GM19193 (cell line): Measurements from ENCODE around the gene LRMDA.

ENCODE experiments used
- POLR2A ChIP-seq: IDR thresholded peaks from 4 replicates; pipeline ENCODE4 v1.6.1; 2011; ENCODE audit not compliant: insufficient read depth, insufficient read length; ENCODE audit errors: extremely low read depth

LRMDA gene

DNA sequence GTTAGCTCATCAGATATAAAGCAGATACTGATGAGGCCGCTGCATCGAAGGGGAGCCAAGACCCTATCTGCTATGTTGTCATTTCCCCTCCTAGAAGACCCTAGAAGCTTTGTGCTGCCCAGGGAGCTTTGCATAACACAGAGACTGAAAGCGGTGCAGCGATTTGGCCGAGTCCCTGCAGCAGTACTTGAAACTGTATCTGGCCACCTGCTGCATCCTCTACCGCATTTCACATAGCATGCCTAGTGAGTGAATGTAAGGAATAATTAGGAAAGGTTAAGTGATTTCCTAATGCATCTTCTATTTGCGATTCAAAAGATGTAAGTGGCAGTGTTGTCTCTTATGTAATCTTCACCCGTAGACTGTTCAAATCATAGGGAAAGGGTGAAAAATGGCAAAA lies 106.7 kb downstream of the LRMDA start:
- no peak for TF ChIP-seq POLR2A

DNA sequence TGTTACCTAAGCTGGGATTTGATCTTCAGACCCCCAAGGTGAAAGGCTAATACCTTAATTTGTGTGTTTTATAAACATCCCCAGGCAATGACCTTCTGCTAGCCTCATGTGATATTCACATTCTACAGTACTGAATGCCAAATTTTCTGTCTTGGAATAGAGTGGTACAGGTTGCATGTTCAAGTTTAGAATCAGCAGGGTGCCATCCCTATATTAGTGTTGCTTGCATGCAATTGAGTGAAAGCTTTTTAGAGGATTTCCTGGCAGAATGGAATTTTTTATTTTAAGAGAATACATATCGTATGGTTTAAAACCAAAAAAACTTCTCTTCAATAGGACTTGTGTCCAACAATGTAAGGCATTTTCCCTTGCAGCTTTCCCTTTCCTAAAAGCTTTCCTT lies 107.3 kb downstream of the LRMDA start:
- TF ChIP-seq POLR2A = no peak

DNA sequence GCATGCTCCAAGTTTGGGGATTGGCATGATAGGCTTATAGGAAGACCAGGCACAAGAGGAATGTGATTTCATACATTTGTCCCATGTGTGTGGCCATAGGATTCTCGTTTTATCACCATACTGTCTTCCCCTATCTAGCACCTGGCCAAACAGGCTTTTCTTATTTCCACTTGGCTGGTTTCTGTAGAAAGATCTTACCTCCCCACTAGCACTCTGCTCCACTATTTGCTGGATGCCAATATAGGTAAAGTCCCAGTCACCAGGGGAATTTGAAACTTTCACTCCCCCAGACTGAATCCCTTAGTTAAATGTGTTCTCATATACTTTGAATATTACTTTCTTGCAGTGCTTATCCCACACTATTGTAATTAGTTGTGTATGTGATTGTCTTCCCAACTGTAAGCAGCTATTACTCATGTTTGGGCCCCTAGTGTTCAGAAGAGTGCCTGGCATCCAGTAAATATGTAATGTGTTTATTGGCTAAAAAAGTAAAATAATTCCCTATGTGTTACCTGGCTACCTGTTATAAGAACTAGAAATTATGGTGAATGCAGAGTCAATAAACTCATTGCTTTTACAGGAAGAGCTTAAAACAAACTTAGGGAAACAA lies 109.0 kb downstream of the LRMDA start:
- TF ChIP-seq POLR2A = no peak

DNA sequence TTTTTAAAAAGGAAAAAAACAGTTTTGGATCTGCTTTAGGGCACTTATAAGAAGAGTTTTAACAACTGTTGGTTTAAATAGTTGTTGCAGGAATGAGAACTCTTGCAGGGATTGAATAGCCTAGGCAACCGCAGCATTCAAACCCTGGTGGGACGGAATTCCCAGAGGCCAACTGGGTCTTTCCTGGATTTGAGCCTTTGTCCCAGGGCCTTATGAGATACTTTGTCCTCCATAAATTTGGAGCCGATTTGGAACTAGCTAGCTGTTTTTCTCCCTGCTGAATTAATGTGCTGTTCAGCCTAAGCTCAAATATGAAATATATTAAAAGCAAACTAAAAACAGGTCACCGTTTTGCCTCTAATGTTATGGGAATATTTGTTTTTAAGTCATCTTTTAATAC lies 109.6 kb downstream of the LRMDA start:
- no peak for TF ChIP-seq POLR2A

DNA sequence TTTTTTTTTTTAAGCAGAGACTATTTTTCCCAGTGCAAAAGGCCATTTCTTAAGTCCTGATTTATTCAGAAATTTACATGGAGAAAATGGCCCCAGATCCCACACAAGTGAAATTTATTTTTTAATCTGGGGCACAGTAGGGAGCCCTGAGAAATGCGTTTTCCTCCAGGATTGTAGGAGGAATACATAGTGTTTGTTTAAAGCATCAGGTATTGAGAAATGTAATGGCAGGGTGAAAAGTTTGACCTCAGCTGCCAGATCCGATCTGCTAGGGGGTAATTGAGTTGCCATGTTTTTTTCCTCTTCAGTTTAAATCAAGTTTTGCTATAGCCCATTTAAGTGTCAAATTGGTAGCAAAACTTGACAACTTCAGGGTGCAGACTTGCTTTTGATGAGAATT lies 110.0 kb downstream of the LRMDA start:
- TF ChIP-seq POLR2A = no peak

DNA sequence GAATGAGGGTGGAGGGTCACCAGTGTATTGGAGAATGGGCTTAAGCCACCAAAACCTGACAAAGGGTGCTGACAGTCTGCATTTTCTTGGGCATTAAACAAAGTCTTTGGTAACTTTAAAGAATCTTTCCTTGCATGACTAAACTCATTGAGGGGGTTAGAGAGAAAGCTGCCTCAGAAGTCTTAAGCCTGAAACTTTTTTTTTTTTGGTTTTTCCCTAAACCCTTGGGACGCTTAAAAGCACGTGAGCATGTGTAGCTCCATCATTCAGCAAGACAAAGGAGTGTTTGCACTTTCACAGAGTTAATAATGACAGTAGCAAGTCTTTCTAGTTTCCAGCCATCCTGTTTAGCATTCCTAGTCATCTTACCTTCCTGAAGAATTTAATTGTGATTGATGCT lies 110.7 kb downstream of the LRMDA start:
- no peak for TF ChIP-seq POLR2A

DNA sequence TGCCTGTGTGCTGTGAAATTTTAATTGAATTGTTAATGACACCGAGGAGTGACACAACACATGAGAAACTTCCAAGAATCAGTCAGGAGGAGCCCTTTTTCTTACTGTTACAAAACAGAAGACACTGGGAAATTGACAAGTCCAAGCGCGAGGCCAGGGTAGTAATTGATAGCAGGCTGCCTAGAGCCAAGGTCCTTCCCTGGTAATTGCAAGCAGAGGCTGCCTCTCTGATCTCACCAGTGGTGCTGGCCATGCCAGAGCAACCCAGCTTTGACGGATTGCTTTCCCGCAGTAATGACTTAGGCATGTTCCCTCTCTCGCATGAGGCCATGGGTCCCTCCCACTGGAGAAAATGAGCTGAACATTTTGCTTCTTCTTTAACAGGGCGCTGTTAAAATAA lies 111.5 kb downstream of the LRMDA start:
- TF ChIP-seq POLR2A = no peak

DNA sequence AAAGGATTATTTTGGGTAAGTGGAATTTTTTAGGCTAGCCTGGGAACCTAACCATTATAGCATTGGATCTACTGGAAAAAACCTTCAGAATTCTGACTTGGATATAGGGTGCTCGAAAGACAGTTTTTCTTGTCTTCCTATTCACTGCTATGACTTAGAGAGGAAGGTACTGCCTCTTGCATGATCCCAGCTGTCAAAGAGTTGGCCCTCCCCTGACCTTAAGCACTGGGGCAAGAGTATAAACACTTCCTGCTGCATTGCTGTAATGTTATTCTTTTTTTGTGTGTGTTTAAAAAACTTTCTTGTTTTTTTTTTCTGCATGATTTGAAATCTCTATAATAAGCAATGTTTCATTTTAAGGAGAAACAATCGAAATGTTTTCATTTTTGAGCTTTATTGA lies 113.0 kb downstream of the LRMDA start:
- no peak for TF ChIP-seq POLR2A

DNA sequence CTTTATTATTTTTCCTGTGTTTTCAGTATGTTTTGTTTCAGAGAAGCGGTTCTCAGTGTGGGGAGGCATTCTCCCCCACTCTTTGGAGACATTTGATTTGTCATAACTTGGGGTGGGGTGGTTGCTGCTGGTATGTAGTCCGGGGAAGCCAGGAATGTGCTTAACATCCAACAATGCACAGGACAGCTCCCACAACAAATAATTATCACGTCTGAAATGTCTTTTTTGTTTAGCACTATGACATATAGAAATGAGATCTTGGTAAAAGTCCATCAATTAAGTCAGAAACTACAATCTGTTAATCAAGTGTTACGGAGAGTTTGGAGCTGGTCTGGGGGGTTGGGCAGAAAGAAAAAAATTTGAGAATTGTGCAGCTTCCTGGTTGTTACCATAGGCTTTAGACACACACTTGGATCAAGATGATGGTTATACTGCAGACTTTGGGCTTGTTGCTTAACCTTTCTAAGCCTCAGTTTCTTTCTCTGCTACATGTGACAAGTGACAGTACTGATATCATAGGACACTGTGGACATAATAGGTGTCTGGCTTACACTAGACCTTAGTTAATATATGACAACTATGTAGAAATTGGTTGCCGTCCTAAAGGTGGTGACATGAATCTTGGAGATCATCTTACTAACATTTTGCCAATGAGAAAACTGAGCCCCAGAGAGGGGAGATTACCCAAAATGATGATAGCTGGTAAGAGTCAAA lies 113.7 kb downstream of the LRMDA start:
- TF ChIP-seq POLR2A = no peak

DNA sequence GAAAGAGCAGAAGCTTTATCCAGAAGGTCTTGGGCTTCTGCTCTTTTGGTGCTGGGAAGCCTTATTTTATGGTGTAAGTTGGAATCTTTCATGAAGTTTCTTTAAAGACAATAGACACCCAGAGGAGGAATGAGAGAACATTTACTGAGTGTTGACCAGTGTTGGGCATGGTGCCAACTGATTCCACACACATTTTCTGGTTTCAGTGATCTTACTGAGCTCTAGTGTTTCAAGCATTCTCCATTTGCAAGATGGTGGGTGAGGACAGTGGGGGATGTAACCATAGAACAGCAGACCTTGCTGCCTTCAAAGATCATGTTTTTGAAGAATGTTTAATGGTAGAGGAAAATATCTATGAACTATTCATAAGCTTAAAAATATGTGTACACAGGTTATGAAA lies 114.6 kb downstream of the LRMDA start:
- TF ChIP-seq POLR2A = no peak

DNA sequence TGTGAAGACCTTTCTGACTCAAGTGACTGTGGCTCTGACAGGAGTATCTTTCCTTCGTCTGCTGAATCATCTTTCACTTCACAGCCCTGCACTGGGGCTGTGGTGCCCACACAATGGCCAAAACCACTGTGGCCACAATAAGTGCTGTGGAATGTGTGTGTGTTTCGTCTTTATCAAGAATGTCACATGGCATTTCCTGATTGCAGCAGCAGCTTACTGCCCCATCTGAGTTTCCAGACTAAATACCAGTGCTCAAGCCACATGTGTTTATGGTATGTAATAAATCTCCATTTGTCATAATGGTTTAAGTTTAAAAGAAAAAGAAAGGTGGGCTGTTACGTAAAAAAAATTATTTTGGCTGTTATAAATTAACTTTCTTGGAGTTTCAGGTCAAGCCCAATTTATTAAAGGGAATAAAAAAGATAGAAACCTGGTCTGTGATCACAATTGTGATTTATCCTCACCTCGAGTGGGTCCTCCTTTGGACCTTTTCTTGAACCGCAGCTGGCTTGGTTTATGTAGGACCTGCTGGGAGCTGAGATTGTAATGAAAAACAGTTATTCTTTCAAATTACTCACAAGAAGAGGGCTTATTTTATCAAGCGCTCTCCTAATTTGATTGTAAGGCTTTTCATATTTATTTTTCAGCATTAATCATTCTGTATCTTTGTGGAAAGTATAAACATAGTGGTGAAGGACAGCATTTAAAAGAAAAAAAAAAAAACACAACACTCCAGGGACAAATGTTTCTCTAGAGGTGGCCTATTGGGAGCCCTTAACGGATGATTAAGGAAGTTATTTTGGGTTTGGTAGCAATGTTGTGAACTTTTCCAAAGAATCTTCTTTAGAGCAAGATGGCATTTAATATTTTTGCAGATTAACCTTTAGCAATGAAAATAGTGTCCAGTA lies 116.2 kb downstream of the LRMDA start:
- TF ChIP-seq POLR2A = no peak

DNA sequence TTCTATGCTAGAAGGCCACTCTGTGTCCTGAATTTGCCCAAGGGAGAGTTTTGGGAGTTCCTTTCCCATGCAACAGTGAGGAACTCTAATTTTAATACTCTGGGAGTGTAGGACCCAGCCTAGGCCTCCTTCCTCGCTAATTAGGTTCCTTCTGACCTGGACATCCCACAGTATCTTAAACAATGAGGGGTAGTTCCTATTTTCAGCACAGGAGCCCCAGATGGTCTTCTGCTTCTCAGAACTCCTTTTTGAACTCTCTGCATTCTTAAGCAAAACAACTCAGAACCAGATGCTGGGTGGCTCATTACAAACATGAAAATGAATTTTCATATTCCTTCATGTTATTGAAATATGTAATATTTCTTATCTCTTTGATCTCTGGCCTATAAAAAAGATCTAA lies 116.9 kb downstream of the LRMDA start:
- TF ChIP-seq POLR2A = no peak

DNA sequence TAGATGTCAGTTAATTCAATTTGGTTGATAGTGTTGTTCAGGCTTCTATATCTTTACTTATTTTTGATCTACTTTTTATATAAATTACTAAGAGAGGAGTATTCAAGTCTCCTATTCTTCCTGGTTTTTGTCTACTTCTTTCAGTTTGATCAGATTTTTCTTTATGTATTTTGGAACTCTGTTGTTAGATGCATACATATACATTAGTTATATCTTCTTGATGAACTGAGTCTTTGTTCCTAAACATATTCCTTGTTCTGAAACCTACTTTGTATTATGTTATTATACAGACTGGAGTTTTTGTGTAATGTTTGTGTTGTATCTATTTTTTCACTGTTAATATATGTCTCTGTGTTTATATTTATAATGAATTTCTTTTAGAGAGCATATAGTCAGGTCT lies 118.8 kb downstream of the LRMDA start:
- no peak for TF ChIP-seq POLR2A

DNA sequence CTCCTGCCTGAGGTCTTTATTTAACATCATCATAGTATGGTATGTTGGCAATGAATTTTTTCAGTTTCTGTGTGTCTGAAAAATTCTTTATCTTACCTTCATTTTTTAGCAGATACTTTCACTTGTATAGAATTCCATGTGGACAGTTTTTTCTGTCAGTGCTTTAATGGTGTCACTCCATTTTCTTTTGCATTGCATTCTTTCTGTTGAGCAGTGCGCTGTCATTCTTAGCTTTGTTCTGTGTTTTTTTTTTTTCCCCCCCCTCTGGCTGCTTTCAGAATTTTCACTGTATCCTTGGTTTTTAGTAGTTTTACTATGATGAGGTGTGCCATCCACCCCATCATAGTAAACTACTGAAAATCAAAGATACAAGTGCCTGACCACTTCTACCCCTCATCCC lies 120.7 kb downstream of the LRMDA start:
- TF ChIP-seq POLR2A = no peak

DNA sequence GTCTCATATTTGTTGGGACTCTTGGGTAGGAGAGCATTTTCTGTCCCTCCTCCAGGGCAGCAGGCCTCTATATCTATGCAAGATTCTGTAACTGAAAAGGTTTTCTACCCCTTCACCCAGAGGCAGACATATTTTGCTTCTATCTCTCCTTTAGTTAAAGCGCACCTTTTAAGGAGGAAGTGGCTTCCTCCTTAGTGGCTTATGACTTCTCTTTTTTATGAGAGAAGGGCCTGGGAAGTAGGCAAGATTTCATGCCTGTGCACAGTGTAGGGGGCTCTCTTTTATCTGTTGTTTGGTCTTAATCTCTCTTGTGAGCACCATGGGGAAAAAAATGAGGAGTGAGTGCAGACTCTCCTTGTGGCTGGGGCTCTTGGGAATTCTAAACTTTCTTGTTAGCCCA lies 122.1 kb downstream of the LRMDA start:
- no peak for TF ChIP-seq POLR2A

DNA sequence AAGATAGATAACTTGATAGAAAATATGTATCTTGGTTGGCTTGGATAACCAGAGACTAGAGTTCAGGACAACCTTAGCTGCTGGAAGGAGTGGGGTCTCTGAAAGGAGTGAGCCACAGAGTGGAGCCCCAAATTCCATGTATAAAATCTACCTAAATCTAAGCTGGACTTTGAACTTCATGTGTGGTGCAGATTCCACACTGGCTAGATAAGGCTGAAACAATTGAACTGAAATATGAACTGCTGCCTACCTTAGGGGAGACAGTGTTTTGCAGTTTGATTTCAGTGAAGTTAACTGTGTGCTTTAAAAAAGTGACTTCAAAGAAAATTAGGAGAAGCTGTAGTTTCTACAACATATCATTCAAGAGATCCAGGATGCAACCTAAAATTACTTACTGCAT lies 123.9 kb downstream of the LRMDA start:
- TF ChIP-seq POLR2A = no peak

DNA sequence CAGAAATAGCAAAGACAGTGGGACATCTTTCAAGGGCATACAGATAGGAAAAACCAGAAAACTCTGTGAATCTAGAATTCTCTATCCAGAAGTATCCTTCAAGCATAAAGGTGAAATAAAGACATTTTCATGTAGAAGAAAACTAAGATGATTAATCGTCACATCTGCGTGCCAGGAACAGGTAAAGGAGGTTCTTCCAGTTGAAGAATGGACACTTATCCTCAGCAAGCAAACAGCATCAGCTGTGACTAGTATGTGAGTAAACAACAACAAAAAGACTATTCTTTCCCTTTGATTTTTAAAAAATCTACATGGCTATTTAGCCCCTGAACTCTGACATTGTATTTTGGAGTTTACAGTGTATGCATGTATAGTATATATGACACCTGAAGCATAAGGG lies 124.9 kb downstream of the LRMDA start:
- TF ChIP-seq POLR2A = no peak
